ENCODE data around the gene MSH4. TPM values are rescaled to one million over a fixed set of nuclear protein-coding genes. Genes with fewer than 3 reads are reported as not detected.
"Not testable (repeated sequence)": the region's sequence is repeated elsewhere in the genome, so short reads cannot be mapped to it uniquely, and the experiment has no call there.

MSH4 gene
- total RNA-seq, 2 donors from 2014 or later, result 0.19 to 1.1 TPM

DNA sequence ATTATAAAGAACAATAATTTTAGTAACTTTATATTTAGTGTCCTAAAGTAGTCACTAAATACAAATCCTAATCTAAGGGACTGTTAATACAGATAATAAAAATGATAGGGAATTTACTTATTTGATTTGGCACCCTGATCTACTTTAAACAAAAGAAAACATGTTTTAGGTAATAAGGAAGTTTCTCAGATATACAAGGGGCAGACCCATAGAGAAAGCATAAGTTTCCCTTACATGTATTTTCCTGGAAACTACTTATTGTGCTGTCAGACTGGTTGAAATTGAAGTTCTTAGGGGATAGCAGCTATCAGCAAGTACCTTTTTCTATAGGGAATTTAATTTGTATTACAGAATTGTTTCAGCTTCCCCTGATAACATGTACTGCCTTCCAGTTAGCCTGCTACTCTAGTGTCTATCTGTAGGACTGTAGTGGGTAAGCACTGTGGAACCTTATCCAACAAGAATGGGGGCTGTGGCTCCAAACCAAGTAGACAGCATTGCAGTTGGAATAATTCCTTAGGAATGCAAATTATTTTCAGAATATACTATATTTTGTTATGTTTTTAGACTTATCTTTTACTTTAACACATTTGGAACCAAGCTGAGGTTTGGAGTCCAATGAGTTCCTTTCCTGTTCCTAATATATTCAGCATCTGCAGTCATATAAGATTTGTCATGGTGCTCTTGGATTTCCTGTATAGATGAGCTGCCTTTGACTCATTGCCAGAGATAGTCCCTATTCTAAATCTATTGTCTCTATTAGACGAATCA, 14.7 kb downstream of the MSH4 start:
- Mint-ChIP-seq H3K27me3 (no peaks in the 10 kb centered on the region), H3K9me3 (no peaks in the 10 kb centered on the region), H3K36me3 (no peaks in the 10 kb centered on the region)

GRCh38 chr1:75812065-75812464, 15.4 kb downstream of the MSH4 start:
- ATAC-seq (no peak), DNase-seq (ENCODE audit: low spot score) (no peak)
- H3K36me3 Mint-ChIP-seq, result no peaks in the 10 kb centered on the region

More for the DNA sequence above, 14.7 kb downstream of the MSH4 start:
- H3K27ac Mint-ChIP-seq, result no peak overlapping the region
- DNase-seq (ENCODE audit: low spot score) (no peak), ATAC-seq (no peak)
- H3K4me3 Mint-ChIP-seq, result no peak overlapping the region
- H3K4me1 Mint-ChIP-seq (ENCODE audit: low read depth in 2 of 2), result no peaks in the 10 kb centered on the region

DNA sequence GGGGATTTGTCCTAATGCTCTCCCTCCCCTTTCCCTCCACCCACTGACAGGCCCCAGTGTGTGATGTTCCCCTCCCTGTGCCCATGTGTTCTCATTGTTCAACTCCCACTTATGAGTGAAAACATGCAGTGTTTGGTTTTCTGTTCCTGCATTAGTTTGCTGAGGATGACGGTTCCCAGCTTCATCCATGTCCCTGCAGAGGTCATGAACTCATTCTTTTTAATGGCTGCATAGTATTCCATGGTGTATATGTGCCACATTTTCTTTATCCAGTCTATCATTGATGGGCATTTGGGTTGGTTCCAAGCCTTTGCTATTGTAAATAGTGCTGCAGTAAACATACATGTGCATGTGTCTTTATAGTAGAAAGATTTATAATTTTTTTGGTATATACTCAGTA, 26.9 kb downstream of the MSH4 start:
- H3K27me3 Mint-ChIP-seq, result not testable (repeated sequence)

More at GRCh38 chr1:75812065-75812464, 15.4 kb downstream of the MSH4 start:
- no peaks in the 10 kb centered on the region for H3K27me3 Mint-ChIP-seq
- H3K9me3 Mint-ChIP-seq, result no peaks in the 10 kb centered on the region
- H3K27ac Mint-ChIP-seq, result no peak overlapping the region
- no peak overlapping the region for H3K4me3 Mint-ChIP-seq
- no peaks in the 10 kb centered on the region for H3K4me1 Mint-ChIP-seq (ENCODE audit: low read depth in 2 of 2)

GRCh38 chr1:75836528-75837100, 39.9 kb downstream of the MSH4 start:
- Mint-ChIP-seq H3K36me3 (peaks cover 32% of the 10 kb centered on the region), H3K4me1 (ENCODE audit: low read depth in 2 of 2) (no peaks in the 10 kb centered on the region), H3K27me3 (peaks cover 0 to 3% of the 10 kb centered on the region in 2 donors), H3K9me3 (peaks cover 26% of the 10 kb centered on the region), H3K4me3 (no peak overlapping the region), H3K27ac (no peak overlapping the region)
- ATAC-seq (no peak), DNase-seq (ENCODE audit: low spot score) (no peak)

More for the DNA sequence above, 26.9 kb downstream of the MSH4 start:
- Mint-ChIP-seq H3K9me3 (peaks cover 22% of the 10 kb centered on the region), H3K36me3 (peaks cover 26% of the 10 kb centered on the region)
- ATAC-seq; H3K4me1 Mint-ChIP-seq (ENCODE audit: low read depth in 2 of 2); DNase-seq (ENCODE audit: low spot score); H3K4me3 Mint-ChIP-seq; H3K27ac Mint-ChIP-seq: not testable (repeated sequence)

GRCh38 chr1:75838079-75838478, 41.4 kb downstream of the MSH4 start:
- peaks cover 24% of the 10 kb centered on the region for H3K36me3 Mint-ChIP-seq
- peaks cover 0 to 3% of the 10 kb centered on the region in 2 donors for H3K27me3 Mint-ChIP-seq
- no peak overlapping the region for H3K27ac Mint-ChIP-seq
- peaks cover 24% of the 10 kb centered on the region for H3K9me3 Mint-ChIP-seq
- no peak overlapping the region for H3K4me3 Mint-ChIP-seq
- no peak for ATAC-seq
- no peaks in the 10 kb centered on the region for H3K4me1 Mint-ChIP-seq (ENCODE audit: low read depth in 2 of 2)
- no peak for DNase-seq (ENCODE audit: low spot score)

DNA sequence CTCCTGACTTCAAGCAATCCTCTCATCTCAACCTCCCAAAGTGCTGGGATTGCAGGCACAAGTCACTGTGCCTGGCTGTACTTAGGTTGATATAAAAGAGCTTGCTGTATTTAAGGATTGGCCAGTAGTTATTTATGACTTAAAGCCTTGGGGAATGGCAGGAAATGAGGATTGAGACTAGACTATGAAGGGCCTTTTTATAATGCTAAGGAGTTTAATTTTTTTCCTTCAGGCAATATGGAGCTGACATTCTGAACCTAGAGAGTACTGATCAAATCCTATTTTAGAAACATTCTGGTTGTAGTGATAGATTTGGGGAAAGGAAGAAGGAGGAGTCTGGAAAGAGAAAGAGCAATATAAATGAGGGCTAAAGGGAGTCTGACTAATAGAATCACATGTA, 44.7 kb downstream of the MSH4 start:
- H3K36me3 Mint-ChIP-seq, result peaks cover 11% of the 10 kb centered on the region
- peaks cover 0 to 3% of the 10 kb centered on the region in 2 donors for H3K27me3 Mint-ChIP-seq
- H3K27ac Mint-ChIP-seq, result no peak overlapping the region
- peaks cover 15% of the 10 kb centered on the region for H3K9me3 Mint-ChIP-seq
- ATAC-seq (no peak), DNase-seq (ENCODE audit: low spot score) (no peak)
- no peaks in the 10 kb centered on the region for H3K4me1 Mint-ChIP-seq (ENCODE audit: low read depth in 2 of 2)
- no peak overlapping the region for H3K4me3 Mint-ChIP-seq

DNA sequence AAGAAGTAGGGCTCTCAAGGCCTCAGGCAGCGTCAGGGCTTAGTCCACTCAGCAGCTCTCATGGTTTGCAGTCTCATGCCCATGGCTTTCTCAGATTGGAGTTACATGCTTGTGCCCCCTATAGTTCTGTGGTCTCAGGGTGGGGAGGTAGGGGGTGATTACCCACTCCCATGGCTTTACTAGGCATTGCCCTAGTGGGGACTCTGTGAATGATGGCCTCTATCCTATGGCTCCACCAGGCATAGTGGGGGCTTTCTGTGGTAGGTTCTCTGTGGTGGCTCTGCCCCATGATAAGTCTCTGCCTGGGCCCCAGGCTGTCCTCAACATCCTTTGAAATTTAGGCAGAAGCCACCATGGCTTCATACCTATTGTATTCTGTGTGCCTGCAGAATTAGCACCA, 48.9 kb downstream of the MSH4 start:
- Mint-ChIP-seq H3K4me3 (no peak overlapping the region), H3K9me3 (no peaks in the 10 kb centered on the region), H3K27me3 (no peaks in the 10 kb centered on the region), H3K27ac (no peak overlapping the region), H3K36me3 (no peaks in the 10 kb centered on the region), H3K4me1 (ENCODE audit: low read depth in 2 of 2) (no peaks in the 10 kb centered on the region)
- ATAC-seq (peak in 1 of 2 donors; percentile 64), DNase-seq (ENCODE audit: low spot score) (no peak)

DNA sequence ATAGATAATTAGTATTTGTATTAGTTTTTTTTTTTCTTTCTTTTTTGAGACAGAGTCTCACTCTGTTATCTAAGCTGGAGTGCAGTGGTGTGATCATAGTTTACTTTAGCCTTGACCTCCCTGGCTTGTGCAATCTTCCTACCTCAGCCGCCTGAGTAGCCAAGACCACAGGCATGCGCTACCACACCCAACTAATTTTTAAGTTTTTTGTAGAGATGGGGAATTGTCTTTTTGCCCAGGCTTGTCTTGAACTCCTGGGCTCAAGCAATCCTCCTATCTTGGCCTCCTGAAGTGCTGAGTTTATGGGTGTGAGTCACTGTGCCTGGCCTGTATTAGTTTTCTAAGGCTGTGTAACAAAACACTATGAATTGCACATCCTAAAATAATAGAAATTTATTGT, 58.3 kb downstream of the MSH4 start:
- Mint-ChIP-seq H3K36me3 (no peaks in the 10 kb centered on the region), H3K4me1 (ENCODE audit: low read depth in 2 of 2) (no peaks in the 10 kb centered on the region), H3K27ac (no peak overlapping the region), H3K4me3 (no peak overlapping the region), H3K27me3 (peaks cover 7 to 25% of the 10 kb centered on the region in 2 donors), H3K9me3 (peaks cover 3% of the 10 kb centered on the region)
- DNase-seq (ENCODE audit: low spot score) (no peak), ATAC-seq (no peak)

- Mint-ChIP-seq H3K4me1 (ENCODE audit: low read depth in 2 of 2) (no peaks in the 10 kb centered on the region), H3K27me3 (peaks cover 9 to 28% of the 10 kb centered on the region in 2 donors), H3K27ac (no peak overlapping the region), H3K36me3 (no peaks in the 10 kb centered on the region), H3K9me3 (peaks cover 5% of the 10 kb centered on the region), H3K4me3 (no peak overlapping the region)
- DNase-seq (ENCODE audit: low spot score) (no peak), ATAC-seq (no peak)
These were observed 59.1 kb downstream of the MSH4 start for GRCh38 chr1:75855734-75856133.

DNA sequence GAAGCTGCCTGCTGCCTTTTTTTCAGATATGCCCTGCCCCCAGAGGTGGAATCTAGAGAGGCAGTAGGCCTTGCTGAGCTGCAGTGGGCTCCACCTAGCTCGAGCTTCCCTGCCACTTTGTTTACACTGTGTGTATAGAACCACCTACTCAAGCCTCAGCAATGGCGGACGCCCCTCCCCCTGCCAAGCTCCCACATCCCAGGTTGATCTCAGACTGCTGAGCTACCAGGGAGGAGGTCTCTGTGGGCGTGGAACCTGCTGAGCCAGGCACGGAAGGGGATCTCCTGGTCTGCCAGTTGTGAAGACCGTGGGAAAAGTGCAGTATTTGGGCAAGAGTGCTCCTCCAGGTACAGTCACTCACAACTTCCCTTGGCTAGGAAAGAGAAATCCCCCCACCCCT, 65.1 kb downstream of the MSH4 start:
- Mint-ChIP-seq H3K27ac (no peak overlapping the region), H3K36me3 (no peaks in the 10 kb centered on the region), H3K4me3 (no peak overlapping the region), H3K4me1 (ENCODE audit: low read depth in 2 of 2) (no peaks in the 10 kb centered on the region), H3K27me3 (peaks cover 4 to 17% of the 10 kb centered on the region in 2 donors), H3K9me3 (peaks cover 5% of the 10 kb centered on the region)
- no peak for ATAC-seq
- no peak for DNase-seq (ENCODE audit: low spot score)

DNA sequence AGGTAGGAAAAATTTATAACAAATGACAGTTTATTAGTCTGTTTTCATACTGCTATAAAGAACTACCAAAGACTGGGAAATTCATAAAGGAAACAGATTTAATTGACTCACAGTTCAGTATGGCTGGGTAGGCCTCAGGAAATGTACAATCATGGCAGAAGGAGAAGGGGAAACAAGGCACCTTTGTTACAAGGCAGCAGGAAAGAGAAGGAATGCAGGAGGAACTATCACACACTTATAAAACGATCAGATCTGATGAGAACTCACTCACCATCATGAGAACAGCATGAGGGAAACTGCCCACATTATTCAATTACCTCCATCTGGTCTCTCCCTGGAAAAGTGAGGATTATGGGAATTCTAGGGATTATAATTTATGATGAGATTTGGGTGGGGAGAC, 74.3 kb downstream of the MSH4 start:
- H3K4me3 Mint-ChIP-seq, result no peak overlapping the region
- no peaks in the 10 kb centered on the region for H3K36me3 Mint-ChIP-seq
- no peak overlapping the region for H3K27ac Mint-ChIP-seq
- no peak for ATAC-seq
- DNase-seq (ENCODE audit: low spot score), result no peak
- no peaks in the 10 kb centered on the region for H3K27me3 Mint-ChIP-seq
- H3K4me1 Mint-ChIP-seq (ENCODE audit: low read depth in 2 of 2), result no peaks in the 10 kb centered on the region
- peaks cover 8% of the 10 kb centered on the region for H3K9me3 Mint-ChIP-seq

DNA sequence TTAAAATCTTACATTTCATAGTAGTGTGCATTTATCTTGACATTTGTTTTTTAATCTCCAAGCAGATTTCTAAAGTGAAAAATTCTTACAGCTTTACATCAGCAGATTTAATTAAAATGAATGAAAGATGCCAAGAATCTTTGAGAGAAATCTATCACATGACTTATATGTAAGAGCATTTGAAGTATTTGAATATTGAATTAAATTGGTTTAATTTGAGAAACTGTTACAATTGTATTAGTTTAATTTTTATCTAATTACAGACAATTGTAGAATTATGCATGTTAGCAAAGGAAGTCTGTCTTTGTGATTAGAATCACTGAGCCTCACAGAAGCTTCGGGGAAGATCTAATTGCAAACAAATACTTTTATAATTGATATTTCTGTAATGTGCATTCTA, 83.3 kb downstream of the MSH4 start:
- no peaks in the 10 kb centered on the region for H3K27me3 Mint-ChIP-seq
- H3K9me3 Mint-ChIP-seq, result no peaks in the 10 kb centered on the region
- no peak for DNase-seq (ENCODE audit: low spot score)
- H3K4me3 Mint-ChIP-seq, result no peak overlapping the region
- ATAC-seq, result no peak
- H3K4me1 Mint-ChIP-seq (ENCODE audit: low read depth in 2 of 2), result no peaks in the 10 kb centered on the region
- H3K27ac Mint-ChIP-seq, result no peak overlapping the region
- H3K36me3 Mint-ChIP-seq, result no peaks in the 10 kb centered on the region

- DNase-seq (ENCODE audit: low spot score) (no peak), ATAC-seq (no peak)
- H3K4me1 Mint-ChIP-seq (ENCODE audit: low read depth in 2 of 2), result no peaks in the 10 kb centered on the region
- H3K27ac Mint-ChIP-seq, result no peak overlapping the region
- no peaks in the 10 kb centered on the region for H3K9me3 Mint-ChIP-seq
- no peaks in the 10 kb centered on the region for H3K27me3 Mint-ChIP-seq
- H3K4me3 Mint-ChIP-seq, result no peak overlapping the region
- no peaks in the 10 kb centered on the region for H3K36me3 Mint-ChIP-seq
These were observed 87.8 kb downstream of the MSH4 start for GRCh38 chr1:75884437-75884836.

- ATAC-seq, result no peak
- Mint-ChIP-seq H3K27me3 (peaks cover 0 to 12% of the 10 kb centered on the region in 2 donors), H3K4me3 (no peak overlapping the region), H3K27ac (no peak overlapping the region), H3K4me1 (ENCODE audit: low read depth in 2 of 2) (no peaks in the 10 kb centered on the region), H3K9me3 (peaks cover 9% of the 10 kb centered on the region), H3K36me3 (no peaks in the 10 kb centered on the region)
- no peak for DNase-seq (ENCODE audit: low spot score)
These were observed 104.7 kb downstream of the MSH4 start for GRCh38 chr1:75901371-75901770.
